Cardiac septum (tissue), 1 donor: Measurements from ENCODE around the gene GNA14. TPM values are rescaled to one million over a fixed set of nuclear protein-coding genes. Genes with fewer than 3 reads are reported as not detected.
A peak's percentile ranks its signal among the peaks of the same experiment; 100 is the strongest.
"Not testable (repeated sequence)": the region's sequence is repeated elsewhere in the genome, so short reads cannot be mapped to it uniquely, and the experiment has no call there.

Experiments
- DNase-seq: peaks from one replicate; pipeline ENCODE4 v3.0.0-alpha.2; 2020; ENCODE audit warnings: low spot score
- intact Hi-C: fragments of 100-400 bp; cut with DNase I; formaldehyde crosslinking; loops from one replicate; pipeline ENCODE4 v1.14.0; 2022
- total RNA-seq: library from RNA; stranded (reverse); fragmentation: NEBNext Ultra II Directional; extraction: Animal tissue kit (Norgen Biotek cat#: 25700); gene quantifications from one replicate; pipeline ENCODE4 v1.2.1, GENCODE V29; 2021
- donor health status: DM: no; HTN: no; CAD: no.

Gene GNA14
- total RNA-seq, 1 donor from 2014 or later, result 2.7 TPM

GRCh38 chr9:77469515-77470231, 178.4 kb downstream of the GNA14 start:
- no peak for DNase-seq
- intact Hi-C loops, result no loop called here

GRCh38 chr9:77464661-77465060, 183.5 kb downstream of the GNA14 start:
- intact Hi-C loops, result no loop called here
- no peak for DNase-seq

GRCh38 chr9:77463151-77463550, 185.0 kb downstream of the GNA14 start:
- DNase-seq, result no peak
- intact Hi-C loops, result no loop called here

GRCh38 chr9:77462066-77462465, 186.1 kb downstream of the GNA14 start:
- no peak for DNase-seq
- intact Hi-C loops, result no loop called here

GRCh38 chr9:77460938-77461337, 187.2 kb downstream of the GNA14 start:
- DNase-seq, result no peak
- intact Hi-C loops, result no loop called here

- intact Hi-C loops, result loop anchor here (2.0 to 10.0 kb wide), 4 partner anchors 149 to 577 kb away; partner anchors contain the start of genes GNA14 and GNAQ
- no peak for DNase-seq
These were observed 190.1 kb downstream of the GNA14 start for GRCh38 chr9:77457916-77458592.

GRCh38 chr9:77456829-77457437, 191.2 kb downstream of the GNA14 start:
- DNase-seq, result peak; percentile 89
- intact Hi-C loops, result loop anchor here (2.0 to 10.0 kb wide), 4 partner anchors 150 to 578 kb away; partner anchors contain the start of genes GNA14 and GNAQ

GRCh38 chr9:77455312-77455927, 192.7 kb downstream of the GNA14 start:
- intact Hi-C loops, result loop anchor here (5.0 to 10.0 kb wide), 3 partner anchors 152 to 579 kb away; partner anchors contain the start of gene GNAQ
- DNase-seq, result no peak

- intact Hi-C loops, result loop anchor here (5.0 to 10.0 kb wide), 3 partner anchors 153 to 580 kb away; partner anchors contain the start of gene GNAQ
- DNase-seq, result no peak
These were observed 193.5 kb downstream of the GNA14 start for GRCh38 chr9:77454663-77455062.

GRCh38 chr9:77453825-77454647, 194.1 kb downstream of the GNA14 start:
- intact Hi-C loops, result loop anchor here (10.0 kb wide), 1 partner anchor 581 kb away; the partner anchor contains the start of gene GNAQ
- DNase-seq, result no peak

GRCh38 chr9:77451507-77451906, 196.6 kb downstream of the GNA14 start:
- no peak for DNase-seq
- intact Hi-C loops, result loop anchor here (10.0 kb wide), 1 partner anchor 583 kb away; the partner anchor contains the start of gene GNAQ

DNA sequence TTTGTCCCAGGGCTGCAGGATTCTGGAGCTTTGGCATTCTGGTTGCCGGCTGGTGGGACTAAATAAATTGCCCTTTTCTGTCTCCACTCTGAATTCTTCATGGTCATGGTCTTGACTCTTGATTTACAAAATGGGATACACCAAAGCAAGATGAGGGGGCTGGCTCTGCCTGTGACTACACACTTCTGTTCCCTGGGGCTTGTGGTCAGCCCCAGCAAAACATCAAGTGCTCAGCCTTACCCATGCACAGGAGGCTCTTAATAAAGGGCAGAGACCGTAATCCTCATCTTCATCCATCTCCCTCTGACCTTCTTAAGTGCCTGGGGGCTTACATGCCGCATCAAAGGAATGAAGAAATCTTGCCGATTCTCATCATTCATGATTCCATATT, 198.0 kb downstream of the GNA14 start:
- intact Hi-C loops, result loop anchor here (10.0 kb wide), 1 partner anchor 585 kb away; the partner anchor contains the start of gene GNAQ
- no peak for DNase-seq

DNA sequence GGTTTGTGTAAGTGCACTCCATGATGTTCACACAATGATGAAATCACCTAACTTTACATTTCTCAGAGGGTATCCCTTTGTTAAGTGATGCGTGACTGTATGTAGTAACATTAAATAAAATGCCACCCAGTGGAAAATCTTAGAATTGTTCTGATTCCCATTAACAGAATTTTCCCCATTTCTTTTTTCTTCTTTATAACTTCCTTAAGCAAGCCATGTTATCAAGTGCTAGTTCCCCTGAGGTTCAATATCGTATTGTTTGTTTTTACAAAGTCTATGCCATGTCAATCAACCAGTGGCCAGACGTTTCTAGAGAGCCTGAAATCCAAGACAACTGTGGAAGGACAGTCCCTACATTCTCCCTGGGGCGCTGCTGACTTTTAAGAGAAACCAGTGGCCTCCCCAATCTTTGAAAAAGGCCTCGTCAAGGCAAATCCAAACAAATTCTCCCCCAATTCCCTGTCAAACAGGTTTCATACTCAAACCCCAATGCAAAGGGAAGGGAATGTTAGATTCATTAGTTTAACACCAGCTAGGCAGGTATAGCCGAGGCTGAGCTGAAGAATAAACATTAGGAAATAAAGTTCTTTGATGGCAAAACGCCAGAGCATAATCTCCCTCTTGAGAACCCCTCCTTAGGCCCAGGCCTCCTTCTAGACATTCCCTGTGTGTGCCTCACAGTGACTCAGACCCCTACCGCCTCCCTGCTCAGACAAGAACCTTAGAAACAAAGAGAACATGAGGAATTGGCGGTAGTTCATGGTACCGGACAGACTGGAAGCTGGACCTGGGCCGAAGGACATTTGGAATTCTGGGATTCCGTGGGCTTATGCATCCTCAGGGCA, 198.7 kb downstream of the GNA14 start:
- no peak for DNase-seq
- intact Hi-C loops, result loop anchor here (10.0 kb wide), 1 partner anchor 585 kb away; the partner anchor contains the start of gene GNAQ

- intact Hi-C loops, result no loop called here
These were observed 200.5 kb downstream of the GNA14 start for GRCh38 chr9:77447646-77448045.

GRCh38 chr9:77442436-77442835, 205.7 kb downstream of the GNA14 start:
- intact Hi-C loops, result no loop called here
- DNase-seq, result no peak

More at GRCh38 chr9:77447646-77448045, 200.5 kb downstream of the GNA14 start:
- no peak for DNase-seq

GRCh38 chr9:77441124-77441523, 207.0 kb downstream of the GNA14 start:
- intact Hi-C loops, DNase-seq: not testable (repeated sequence)

DNA sequence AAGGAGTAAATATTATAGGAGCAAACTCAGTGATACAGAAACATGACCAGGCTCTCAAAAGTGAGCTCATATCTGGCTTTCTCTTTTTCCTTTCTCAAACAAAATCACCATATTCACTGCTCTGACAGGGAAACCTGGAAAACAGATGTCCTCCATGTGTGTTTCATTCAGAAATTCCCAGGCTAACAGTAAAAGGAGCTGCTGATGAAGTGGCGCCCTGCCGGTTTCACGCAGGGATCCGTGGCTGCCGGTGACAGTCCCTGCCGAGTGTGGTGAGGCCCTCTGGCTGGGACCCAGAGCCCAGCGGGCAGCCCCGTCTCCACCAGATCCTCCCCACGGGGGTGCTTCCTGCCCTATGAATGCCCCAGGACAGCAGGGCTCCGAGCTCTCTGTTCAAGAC, 208.1 kb downstream of the GNA14 start:
- intact Hi-C loops, result no loop called here
- no peak for DNase-seq

- no peak for DNase-seq
- intact Hi-C loops, result no loop called here
These were observed 209.5 kb downstream of the GNA14 start for GRCh38 chr9:77438653-77439052.
